CD4-positive, alpha-beta T cell treated with Interleukin-17A for 4 hours (primary cell): ENCODE measurements around the gene AGPAT1.

Source experiments
- DNase-seq: peaks from one replicate; pipeline ENCODE4 v3.0.0-alpha.2; 2020; ENCODE audit warnings: mixed read lengths

The AGPAT1 gene

DNA sequence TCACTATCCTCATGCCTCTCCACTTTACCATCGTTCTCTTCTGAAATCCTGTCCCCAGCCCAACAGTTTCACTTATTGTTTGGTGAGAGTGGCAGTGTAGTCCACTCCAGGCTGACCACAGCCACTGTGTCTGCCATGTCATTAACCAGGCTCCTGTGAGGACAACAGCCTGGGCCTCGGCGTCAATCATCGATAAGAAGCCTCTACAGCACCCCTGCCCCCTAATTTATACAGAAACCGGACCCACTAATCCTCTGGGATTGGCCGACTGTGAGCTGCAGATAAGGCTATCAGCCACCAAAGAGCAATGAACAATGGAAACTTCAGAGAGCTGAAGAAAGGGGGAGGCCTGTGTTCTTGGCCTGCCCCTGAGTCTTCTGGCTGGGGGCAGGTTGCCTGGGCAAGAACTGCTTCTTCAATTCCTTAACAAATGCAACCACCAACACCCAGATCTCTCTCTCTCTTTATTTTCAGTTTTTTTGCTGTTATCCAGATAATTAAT, 8.1 kb downstream of the AGPAT1 start:
- DNase-seq, result no peak

DNA sequence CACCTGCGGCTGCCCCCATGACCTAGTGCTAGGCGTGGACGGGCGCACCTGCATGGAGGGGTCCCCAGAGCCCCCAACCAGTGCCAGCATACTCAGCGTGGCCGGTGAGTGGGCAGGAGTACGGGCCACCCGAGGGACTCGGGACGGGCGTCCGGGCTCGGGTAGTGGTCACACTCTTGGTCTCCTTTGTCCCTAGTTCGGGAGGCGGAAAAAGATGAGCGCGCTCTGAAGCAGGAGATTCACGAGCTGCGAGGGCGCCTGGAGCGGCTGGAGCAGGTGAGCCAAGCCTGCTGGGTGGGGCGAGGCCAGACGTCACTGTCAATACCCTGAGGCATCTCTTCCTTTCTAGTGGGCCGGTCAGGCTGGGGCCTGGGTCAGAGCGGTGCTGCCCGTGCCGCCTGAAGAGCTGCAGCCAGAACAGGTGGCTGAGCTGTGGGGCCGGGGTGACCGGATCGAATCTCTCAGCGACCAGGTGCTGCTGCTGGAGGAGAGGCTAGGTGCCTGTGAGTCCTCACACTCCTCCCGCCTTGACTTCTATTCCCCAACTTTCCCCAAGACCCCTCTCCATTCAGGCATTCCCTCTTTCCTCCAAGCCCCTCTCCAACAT, 8.6 kb downstream of the AGPAT1 start:
- DNase-seq, result no peak

DNA sequence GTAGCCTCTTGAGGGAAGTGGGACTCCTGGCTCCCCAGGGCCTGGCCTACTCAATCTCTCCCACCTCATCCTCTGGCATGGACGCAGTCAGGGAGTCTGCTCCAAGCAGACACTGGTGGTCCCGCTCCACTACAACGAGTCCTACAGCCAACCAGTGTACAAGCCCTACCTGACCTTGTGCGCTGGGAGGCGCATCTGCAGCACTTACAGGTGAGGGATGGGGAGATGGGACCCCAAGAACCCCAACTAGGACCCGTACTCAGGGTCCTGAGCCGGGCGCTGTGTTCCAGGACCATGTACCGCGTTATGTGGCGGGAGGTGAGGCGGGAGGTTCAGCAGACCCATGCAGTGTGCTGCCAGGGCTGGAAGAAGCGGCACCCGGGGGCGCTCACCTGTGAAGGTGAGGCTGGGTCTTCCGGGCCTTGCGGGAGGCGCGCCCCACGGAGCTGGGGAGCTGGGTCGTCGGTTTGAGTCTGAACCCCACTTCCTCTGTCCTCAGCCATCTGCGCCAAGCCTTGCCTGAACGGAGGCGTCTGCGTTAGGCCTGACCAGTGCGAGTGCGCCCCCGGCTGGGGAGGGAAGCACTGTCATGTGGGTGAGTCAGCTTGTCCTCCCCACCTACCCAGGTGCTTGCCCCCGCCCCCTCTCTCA, 9.3 kb downstream of the AGPAT1 start:
- no peak for DNase-seq

DNA sequence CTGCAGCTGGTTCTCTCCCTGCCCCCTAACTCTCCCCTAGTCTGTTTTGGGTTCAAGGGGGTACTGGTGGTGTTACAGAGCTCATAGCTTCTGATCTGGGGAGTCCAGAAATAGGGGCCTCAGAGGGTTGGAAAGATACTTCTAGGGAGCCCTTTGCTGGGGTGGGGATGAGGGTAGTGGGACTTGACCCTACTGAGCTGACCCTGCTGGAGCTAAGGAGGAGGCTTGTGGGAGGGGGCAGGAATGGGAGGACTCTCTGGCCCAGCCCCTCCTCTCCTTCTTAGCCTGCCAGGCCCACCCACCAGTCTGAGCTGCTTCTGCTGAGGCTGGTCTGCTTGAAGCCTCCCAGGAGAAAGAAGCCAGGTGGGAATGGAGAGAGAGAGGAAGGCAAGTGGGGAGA, 11.6 kb downstream of the AGPAT1 start, which contains the start of gene EGFL8:
TSS of gene EGFL8 (plus strand) at position 301 of the 400 bp plus-strand sequence. CDS start 1,571 bp downstream, outside the sequence.
- DNase-seq, result no peak

DNA sequence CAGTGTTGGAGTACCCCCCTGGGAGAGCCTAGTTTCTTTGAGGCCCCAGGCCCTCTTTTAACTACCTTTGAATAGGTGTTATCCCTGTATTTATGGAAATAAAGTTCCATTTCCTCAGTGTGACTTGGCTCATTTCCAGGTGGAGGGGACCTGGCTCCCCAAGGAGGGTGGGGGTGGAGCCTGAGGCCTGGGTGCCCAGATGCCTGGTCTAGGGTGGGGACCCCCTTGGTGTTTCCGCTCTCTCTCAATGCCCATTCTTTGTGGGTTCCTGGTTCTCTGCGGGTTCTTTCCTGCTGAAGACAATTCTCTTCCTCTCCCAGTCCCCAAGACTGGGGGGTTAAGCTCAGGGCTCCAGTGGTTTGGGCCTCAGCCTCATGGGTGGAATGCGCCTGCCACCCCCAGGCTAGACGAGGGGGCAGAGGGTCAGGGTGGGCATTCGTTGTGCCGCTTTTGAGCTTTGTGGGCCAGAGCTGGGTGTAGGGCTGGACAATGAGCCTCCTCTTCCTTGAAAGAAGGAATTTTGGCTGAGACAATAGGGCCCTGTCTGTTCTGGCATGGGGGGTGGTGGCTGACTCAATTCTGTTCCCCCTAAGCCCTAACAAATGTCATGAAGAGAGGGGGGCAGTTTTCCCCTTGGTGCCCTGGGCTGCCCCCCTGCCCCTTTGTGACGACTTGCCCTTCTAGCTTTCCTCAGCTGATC, 12.2 kb downstream of the AGPAT1 start:
- no peak for DNase-seq

DNA sequence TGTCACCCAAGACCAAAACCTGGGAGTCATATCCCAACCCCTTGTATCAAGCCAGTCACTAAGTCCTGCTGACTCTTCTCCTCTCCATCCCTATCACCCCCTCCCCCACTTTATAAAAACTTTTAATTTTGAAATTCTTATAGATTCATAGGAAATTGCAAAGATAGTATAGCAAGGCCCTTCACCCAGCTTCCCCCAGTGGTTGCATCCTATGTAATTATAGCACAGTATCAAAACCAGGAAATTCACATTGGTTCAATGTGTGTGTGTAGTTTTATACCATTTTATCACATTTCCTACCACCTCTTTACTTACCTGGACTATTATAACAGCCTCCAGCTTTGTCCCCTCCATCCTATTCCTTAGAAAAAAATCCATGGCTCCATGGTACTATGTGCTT, 17.8 kb downstream of the AGPAT1 start:
- no peak for DNase-seq

DNA sequence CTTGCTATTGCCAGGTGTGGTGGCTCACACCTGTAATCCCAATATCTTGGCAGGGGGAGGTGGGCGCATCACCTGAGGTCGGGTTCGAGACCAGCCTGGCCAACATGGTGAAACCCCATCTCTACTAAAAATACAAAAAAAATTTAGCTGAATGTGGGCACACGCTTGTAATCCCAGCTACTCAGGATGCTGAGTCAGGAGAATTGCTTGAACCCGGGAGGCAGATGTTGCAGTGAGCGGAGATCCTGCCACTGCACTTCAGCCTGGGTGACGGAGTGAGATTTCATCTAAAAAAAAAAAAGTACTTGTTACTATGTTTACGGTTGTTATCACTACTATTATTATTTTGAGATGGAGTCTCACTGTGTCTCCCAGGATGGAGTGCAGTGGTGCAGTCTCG, 19.0 kb downstream of the AGPAT1 start:
- no peak for DNase-seq

DNA sequence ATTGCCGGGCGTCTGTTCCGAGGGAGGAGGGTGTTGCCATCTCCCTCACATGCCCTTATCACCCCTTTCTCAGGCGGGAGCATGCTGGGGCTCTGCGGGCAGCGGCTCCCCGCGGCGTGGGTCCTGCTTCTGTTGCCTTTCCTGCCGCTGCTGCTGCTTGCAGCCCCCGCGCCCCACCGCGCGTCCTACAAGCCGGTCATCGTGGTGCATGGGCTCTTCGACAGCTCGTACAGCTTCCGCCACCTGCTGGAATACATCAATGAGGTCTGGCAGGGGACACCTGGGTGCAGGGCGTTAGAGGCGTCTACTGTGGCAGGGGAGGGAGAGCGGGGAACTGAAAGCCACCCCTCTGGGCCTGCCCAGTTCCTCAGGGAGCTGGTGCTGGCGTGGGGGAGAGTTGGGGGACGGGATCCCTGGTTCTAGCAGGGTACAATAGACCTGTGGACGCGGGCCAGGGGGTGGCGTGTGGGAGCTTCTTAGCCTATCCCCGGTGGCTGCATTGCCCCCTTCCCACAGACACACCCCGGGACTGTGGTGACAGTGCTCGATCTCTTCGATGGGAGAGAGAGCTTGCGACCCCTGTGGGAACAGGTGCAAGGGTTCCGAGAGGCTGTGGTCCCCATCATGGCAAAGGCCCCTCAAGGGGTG, 21.2 kb downstream of the AGPAT1 start:
- peak; percentile 76 for DNase-seq

DNA sequence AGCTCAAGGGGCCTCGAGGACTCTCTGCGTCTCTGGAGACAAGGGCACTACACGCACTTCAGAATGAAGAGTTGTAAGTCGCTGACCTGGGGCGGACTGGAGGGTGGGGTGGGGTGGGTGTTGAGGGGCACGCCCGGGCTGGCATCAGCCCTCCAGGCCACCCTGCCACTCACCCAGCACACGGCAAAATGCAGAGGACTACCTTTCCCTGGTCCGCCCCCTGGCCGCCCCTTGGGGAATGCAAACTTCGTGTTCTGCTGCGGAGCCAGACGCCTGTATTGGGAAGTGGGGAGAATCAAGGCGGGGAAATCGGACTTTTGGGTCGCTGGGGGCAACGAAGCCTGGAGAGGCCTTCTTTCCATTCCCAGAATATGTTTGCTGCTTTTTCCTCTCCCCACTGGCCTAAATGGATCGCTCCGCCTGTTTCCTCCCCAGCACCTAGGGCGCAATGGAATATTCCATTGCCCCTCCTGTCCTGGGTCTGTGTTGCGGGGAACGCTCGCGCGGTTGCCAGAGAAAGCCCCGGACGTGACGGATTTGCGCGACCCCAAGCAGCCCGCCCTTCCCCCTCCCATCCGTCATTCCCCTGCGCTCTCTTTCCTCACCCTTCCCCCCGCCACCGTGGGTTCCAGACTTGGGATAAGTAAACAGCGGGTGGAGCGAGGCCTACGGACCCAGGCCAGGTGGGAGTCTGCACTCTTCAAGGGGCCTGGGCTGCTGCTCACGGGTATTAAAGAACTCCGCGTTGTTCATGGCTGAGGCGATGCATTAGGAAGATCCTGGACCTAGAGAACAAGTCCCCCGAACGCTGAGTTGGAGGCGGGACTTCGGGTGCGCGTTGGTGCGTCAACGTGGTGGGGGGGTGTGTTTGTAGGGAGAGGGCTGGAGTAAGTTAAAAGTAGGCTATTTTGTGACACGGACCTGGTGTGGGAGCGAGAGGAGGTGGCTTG, 22.0 kb downstream of the AGPAT1 start, which contains the start of gene PPT2:
TSS of gene PPT2 (plus strand) at position 578 of the 950 bp plus-strand sequence. CDS start 454 bp downstream, outside the sequence.
- peak; percentile 75 for DNase-seq

DNA sequence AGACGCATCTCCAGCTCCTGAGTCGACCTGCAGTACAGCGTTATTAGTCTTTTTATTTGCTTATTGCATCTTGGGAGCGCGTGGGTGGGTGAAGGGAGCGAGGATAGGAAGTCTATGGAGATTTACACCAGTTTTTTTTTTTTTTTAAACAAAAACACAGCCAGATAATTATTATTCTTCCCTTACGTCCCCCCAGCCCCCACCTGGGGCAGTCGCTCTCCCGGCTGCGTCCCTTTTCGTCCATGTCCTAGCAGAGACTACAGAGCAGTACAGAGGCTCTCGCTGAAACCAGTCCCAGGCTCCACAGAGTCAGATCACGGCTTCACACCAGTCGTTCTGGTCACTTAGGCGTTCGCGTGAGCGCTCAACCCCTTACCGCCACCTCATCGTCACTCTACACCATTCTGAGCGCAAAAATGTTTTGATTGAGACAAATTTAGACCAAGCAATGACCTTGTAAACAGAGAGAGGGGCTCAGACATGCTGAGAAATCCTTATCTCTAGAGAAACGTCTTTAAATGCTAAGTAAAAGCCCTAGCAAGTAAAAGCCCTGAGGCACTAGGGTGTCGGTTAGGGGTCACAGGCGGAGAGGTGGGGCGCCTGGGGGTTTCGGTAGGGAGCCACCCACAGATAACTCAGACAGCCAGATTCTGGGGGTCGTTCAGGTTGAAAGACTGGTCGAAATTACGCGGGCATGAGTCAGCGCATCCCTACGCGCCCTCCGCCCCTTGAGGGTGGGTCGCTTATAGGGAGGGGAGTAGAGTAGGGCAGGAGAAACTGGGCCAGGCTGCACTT, 22.9 kb downstream of the AGPAT1 start:
- DNase-seq, result no peak

DNA sequence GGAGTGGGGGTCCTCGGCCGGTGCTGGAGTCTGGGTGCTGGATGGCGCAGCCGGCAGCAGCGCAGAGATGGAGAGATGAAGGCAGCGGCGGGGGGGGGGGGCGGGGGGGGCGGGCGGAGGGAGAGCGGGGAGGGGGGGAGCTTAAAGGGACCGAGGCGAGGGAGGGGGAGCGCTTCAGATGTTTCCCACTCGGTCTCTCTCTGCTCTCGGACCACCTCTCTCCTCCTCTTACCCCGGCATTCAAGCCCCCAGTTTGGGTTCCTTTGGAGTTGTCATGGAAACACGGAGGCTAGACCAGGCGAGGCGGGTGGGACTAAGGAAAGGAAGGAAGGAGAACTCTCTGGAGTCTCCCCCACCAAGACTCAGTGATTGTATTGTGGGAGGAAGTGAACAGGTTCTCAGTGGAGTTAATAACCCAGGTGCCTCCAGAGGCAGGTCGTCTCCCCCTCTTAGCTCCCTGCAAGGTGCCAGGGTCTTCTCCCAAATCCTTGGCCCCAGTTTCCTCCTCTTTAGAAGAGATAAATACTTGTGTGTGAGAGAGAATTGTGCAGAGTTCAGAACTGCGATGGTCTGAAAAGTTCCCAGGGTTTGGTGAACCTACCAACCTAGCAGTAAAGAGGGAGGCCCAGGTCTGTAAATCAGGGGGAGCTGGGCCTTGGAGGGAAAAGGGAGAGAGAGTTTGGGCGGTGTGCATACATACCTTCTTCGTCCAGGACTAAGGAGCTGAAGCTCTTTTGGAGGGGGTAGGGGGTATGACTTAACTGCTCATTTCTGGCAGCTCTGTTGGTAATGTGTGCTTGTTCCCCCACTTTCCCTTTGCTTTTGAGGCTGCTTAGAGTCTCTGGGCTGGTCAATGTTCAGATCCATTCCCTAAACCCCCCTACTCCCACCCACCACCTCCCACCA, 23.8 kb downstream of the AGPAT1 start, which contains the start of gene PRRT1:
TSS of gene PRRT1 (minus strand) at position 77 of the 906 bp plus-strand sequence. CDS start 112 bp downstream, outside the sequence.
- DNase-seq, result peak; percentile 49

DNA sequence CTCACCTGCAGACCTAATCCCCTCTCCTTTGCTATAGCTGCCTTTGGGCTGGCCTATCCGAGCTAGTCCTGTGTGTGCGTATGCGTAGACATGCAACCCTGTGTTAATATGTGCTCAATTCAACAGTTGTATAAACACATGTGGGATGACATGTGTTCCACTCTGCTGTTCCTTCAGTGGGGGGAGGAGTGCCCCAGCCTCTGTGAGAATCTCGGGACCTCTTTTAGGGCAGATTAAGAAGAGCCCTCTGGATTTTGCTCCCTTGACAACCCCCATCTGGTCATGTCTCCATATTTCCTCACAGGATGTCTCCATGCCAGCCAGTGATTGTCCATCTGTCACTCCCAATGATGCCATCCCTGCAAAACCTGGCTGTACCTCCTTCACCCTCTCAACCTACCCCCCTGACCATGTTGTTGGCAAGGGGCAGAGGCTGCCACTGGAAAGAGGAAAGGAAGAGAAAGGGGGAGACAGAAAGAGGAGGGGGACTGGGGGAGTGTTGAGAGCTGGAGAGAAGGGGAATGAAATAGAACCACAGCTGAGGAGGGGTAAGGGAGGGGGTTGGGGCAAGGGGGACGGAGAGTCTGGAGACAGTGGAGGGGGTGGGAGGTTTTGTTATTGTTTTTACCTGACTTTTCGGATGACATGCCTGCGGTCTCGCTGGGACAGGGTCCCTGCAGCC, 24.6 kb downstream of the AGPAT1 start:
- DNase-seq, result no peak

DNA sequence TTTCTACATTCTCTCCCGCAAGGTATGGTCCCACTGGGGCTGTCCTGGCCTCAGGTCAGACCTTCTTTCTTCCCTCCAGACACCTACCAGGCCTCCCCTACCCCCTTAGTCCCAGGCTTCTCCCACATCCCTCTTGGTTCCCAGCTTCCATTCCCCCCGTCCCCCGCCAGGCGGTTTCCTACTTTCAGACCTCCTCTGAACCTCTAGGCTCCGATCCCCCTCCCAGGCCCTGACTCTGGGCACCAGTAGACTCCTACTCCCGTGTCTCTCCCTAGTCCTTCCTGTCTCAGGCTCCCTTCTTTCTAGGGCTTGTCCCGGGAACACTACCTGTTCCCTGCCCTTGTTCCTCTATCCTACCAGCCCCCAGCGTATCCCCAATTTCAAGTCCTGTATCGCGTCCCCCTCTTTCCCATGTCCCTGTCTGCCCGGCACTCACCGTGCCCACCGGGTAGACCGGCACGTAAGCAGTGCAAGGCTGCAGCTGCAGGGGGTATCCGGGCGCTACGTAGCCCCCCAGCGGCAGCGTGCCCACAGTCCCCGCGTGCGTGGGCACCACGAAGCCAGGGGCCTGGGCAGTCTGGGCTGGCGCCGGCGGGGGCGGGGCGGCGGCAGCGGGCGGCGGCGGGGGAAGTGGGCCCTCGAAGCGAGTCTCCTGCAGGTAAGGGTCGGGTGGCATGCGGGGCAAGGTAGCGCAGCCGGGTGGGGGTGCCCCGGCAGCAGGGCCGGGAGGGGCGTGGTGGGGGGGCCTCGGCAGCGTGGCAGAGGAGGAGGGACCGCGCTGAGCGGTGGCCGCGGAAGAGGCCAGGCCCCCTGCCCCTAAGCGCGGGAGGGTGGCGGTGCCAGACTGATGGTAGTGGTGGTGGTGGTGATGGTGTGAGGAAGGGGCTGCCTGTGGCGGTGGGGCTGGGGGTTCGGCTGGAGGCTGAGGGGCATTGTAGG, 25.7 kb downstream of the AGPAT1 start:
- no peak for DNase-seq

DNA sequence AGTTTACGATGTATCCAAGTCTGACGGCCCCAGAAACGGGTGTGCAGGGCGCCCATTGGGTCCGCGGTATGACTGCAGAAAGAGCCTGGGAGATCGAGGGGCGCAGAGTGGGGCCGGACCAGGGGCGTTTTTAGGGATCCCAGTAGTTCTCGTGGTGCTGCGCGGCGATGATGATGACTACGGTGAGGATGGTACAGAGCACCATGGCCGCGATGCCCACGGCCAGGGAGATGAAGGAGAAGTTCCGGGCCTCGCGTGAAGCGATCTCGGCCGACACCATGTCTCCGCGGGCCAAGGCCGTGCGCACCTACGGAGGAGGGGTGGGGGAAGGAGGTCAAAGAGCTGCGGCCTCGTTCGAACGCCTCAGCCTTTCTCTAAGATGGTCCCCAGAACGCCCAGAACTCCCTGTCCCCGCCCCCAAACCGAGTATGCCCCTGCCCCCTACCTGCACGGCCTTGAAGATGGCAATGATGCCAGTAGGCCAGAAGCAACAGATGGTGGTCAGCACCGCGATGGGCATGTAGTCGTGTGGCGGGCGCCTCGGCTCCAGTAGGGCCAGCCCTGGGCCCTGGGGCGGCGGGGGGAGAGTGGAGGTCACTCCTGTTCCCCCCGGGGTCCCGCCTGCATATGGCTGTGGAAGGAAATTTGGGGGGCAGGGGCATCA, 26.7 kb downstream of the AGPAT1 start:
- no peak for DNase-seq

DNA sequence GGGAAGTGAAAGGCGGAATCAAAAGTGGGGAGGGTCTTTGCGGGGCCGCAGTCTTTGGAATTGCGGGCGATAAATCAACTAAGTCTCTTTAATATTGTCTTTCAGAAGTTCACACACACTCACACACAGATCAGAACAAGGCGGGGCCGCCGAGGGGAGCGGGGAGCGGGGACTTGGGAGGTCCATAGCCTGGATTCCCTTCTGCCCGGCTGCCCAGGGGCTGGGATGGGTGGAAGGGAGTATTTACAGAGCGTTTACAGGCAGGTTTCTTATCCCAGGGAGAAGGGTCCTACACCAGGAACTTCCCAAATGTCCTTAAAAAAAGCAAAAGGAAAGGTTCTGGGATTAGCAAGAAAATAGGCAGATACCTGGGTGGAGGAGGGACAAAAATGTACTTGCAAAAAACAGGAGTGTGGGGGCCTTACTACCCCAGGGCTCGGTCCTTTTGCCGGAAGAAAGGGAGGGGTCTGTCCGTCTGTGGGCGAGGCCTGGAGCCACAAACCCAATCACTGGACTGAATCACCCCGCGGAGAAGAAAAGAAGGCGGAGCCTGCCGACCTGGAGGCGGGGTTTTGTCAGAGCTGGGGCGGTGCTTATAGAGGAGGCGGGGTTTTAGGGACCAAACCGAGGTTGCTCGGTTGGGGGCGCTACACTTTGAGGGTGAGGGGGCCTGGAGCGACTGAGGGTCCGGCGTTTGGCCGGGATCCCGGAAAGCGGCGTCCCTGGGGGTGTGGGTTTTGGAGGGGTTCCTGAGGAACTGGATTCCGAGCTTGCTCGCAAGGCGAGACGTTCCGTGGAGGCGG, 27.4 kb downstream of the AGPAT1 start:
- peak; percentile 78 for DNase-seq

DNA sequence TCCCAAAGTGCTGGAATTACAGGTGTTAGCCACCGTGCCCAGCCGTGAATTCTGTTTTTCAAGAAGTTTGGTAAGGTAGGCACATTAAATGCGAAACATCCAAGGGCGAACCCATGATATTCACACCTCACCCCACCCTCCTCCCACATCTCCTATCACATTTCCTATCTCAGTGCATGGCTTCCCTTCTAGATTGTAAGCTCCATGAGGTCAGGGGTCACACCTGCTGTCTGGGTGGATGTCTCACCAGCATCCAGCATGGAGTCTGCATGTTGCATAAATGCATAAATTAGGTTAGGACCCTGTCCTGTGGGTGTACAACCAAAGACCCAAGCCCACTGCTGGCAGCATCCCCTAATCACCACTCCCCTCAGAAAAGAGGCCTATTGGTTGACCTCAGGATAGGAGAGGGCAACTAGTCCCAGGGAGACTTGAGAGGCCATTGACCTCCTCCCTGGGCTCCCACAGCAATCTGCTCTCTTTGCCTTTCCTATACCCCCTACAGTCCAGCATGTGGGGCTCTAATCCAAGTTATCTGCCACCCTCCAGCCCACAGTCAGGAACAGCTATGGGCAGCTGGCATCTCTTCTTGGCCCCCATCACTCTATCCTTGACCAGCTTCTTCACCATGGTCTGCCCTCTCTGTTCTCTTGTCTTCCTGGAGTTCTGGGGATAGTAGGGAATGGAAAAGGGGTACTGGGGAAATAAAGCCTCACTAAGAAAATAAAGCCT, 28.3 kb downstream of the AGPAT1 start:
- no peak for DNase-seq
